Endodermal cell (in vitro differentiated cells): ENCODE results near the gene ELMO1. TPM values are rescaled to one million over a fixed set of nuclear protein-coding genes. Genes with fewer than 3 reads are reported as not detected.

Experiments used
- DNase-seq: peaks from one replicate; pipeline ENCODE4 v3.0.0-alpha.2; 2017
- H3K27ac ChIP-seq: 2 replicates; pipeline ENCODE4 v1.5.1; 2013; ENCODE audit warnings: mild to moderate bottlenecking, low read depth, low read length, moderate library complexity
- H3K27me3 ChIP-seq: 2 replicates; pipeline ENCODE4 v1.6.1; 2013; ENCODE audit warnings: mild to moderate bottlenecking, low read length, moderate library complexity; ENCODE audit not compliant: insufficient read depth, control insufficient read depth, poor library complexity, severe bottlenecking
- H3K36me3 ChIP-seq: 2 replicates; pipeline ENCODE4 v1.7.0; 2013; ENCODE audit warnings: mild to moderate bottlenecking, low read length, moderate library complexity; ENCODE audit not compliant: control insufficient read depth, insufficient read depth
- H3K4me1 ChIP-seq: one replicate; pipeline ENCODE4 v1.7.0; 2013; ENCODE audit warnings: low read length; ENCODE audit not compliant: control insufficient read depth, insufficient read depth
- H3K4me3 ChIP-seq: 2 replicates; pipeline ENCODE4 v1.5.1; 2013; ENCODE audit warnings: mild to moderate bottlenecking, low read length, moderate library complexity
- H3K9ac ChIP-seq: 2 replicates; pipeline ENCODE4 v1.6.1; 2013; ENCODE audit warnings: mild to moderate bottlenecking, low read length, moderate library complexity; ENCODE audit not compliant: poor library complexity, severe bottlenecking; ENCODE audit errors: extremely low read depth
- H3K9me3 ChIP-seq: 2 replicates; pipeline ENCODE4 v1.6.1; 2013; ENCODE audit warnings: mild to moderate bottlenecking, low read length, moderate library complexity; ENCODE audit not compliant: control insufficient read depth
- H3K27ac Mint-ChIP-seq: 2 replicates; pipeline ENCODE4 v1.8.0; 2020; ENCODE audit warnings: mixed read lengths
- H3K27me3 Mint-ChIP-seq: 2 replicates; pipeline ENCODE4 v1.8.0; 2021; ENCODE audit warnings: mild to moderate bottlenecking, mixed read lengths; ENCODE audit not compliant: insufficient read depth
- H3K36me3 Mint-ChIP-seq: 2 replicates; pipeline ENCODE4 v1.8.0; 2020; ENCODE audit warnings: low read depth, mixed read lengths
- H3K4me1 Mint-ChIP-seq: 2 replicates; pipeline ENCODE4 v1.8.0; 2020; ENCODE audit warnings: mixed read lengths
- H3K4me3 Mint-ChIP-seq: 2 replicates; pipeline ENCODE4 v1.8.0; 2020; ENCODE audit warnings: mild to moderate bottlenecking, moderate library complexity, mixed read lengths
- H3K9me3 Mint-ChIP-seq: 2 replicates; pipeline ENCODE4 v1.8.0; 2020; ENCODE audit warnings: mild to moderate bottlenecking, mixed read lengths
- WGBS, 2 experiments: methylation state at CpG; one replicate each; pipeline versions ENCODE4 v1.1.5 to v1.1.7; 2013; ENCODE audit warnings: missing lambda C conversion rate in 2 of 2, mixed read lengths in 1 of 2; ENCODE audit not compliant: insufficient coverage in 1 of 2, insufficient read length in 1 of 2; 5-methylcytosine and 5-hydroxymethylcytosine counted together
- total RNA-seq, 2 donors: library from RNA; stranded (reverse); fragmentation: NEBNext Ultra II Directional in 1 of 2; extraction: Animal tissue kit (Norgen Biotek cat#: 25700) in 1 of 2; gene quantifications; 2 replicates in 1 of 2; 3 replicates in 1 of 2; pipeline ENCODE4 v1.2.1, GENCODE V29; 2021
- TF ChIP-seq, protein P1 (sequence below): fragments of 200-600 bp; sonication (generic); conservative IDR thresholded peaks from 2 replicates; pipeline ENCODE4 v1.5.0; 2021; ENCODE audit warnings: antibody characterized with exemption, mild to moderate bottlenecking

ELMO1 gene
- total RNA-seq, 2 donors from 2014 or later: 120 to 131 TPM

DNA sequence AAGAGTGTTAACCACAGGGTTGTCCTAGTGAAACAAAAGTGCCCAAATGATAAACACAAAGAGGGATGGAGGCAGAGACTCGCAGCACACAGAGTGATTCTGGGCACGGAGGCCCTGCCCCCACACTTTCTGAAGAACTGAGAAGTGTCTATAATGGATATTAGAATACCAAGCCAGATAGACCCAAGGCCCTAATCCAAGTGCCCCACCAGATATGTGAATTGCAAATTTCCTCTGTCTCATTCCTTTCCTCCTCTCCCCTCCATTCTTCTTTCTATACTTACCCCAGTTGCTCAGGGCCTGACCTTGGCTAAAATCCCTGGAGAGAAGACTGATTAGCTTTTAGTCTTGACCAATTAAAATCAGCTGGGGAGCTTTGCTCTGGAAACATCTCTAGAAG is 617.6 kb downstream of the ELMO1 start:
- DNase-seq: no peak
- no peaks in the 10 kb centered on the region for H3K36me3 ChIP-seq
- H3K4me1 ChIP-seq: no peaks in the 10 kb centered on the region
- Mint-ChIP-seq H3K4me3 (no peak overlapping the region), H3K27me3 (peaks cover 1% of the 10 kb centered on the region), H3K4me1 (peaks cover 4% of the 10 kb centered on the region), H3K9me3 (peaks cover 2% of the 10 kb centered on the region), H3K36me3 (no peaks in the 10 kb centered on the region), H3K27ac (no peak overlapping the region)
- H3K27me3 ChIP-seq: no peaks in the 10 kb centered on the region
- TF ChIP-seq, protein P1, sequence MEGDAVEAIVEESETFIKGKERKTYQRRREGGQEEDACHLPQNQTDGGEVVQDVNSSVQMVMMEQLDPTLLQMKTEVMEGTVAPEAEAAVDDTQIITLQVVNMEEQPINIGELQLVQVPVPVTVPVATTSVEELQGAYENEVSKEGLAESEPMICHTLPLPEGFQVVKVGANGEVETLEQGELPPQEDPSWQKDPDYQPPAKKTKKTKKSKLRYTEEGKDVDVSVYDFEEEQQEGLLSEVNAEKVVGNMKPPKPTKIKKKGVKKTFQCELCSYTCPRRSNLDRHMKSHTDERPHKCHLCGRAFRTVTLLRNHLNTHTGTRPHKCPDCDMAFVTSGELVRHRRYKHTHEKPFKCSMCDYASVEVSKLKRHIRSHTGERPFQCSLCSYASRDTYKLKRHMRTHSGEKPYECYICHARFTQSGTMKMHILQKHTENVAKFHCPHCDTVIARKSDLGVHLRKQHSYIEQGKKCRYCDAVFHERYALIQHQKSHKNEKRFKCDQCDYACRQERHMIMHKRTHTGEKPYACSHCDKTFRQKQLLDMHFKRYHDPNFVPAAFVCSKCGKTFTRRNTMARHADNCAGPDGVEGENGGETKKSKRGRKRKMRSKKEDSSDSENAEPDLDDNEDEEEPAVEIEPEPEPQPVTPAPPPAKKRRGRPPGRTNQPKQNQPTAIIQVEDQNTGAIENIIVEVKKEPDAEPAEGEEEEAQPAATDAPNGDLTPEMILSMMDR: no peak
- no peak overlapping the region for H3K27ac ChIP-seq
- no peak overlapping the region for H3K4me3 ChIP-seq
- 83 to 91% methylated on average over 1 to 2 of the region's 2 CpGs for WGBS, 2 experiments
- H3K9me3 ChIP-seq: peaks cover 4% of the 10 kb centered on the region
- no peak overlapping the region for H3K9ac ChIP-seq

DNA sequence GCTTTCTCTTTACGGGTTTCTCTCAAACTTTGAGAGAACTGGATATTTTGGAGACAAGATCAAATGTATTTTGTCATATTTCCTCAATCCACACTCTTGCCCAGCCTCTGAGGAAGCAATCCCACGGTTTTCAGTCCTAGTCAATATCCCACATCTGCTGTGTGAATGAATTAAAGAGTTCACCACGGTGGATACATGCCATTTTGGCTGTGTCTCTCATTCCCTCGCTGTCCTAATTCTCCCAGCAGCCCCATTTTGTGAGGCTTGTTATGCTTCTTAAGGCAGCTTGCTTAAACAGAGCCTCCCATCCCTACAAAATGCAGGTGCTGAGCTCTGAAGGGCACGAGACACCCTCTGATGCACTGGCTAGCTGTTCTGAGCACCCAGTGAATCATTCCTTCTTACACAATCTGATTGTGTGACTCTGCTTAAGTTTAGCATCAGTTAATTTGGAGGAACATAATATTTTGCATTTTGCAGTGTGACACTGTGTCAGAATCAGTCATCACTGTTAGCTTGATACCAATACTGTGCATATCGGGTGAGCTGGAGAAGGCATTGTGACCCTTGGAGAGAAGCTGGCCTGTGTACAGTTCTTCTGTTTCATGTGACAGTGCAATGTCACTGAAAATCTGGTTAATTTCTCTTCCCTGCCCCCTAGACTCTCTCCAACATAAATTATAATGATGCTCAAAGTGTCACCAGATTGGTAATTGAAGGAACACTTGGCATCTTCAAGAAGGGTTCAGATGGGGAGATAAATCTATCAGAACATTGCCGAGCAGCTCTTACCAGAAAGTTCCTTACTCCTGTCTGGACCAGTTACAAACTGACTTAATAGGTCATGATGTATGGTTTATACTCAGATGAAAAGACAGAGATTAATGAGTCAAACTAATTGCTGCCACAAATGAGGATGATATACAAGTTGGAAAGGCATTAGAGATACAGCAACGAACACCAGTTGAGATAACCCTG is 620.6 kb downstream of the ELMO1 start:
- no peak for DNase-seq
- Mint-ChIP-seq H3K4me1 (peaks cover 4% of the 10 kb centered on the region), H3K36me3 (no peaks in the 10 kb centered on the region), H3K4me3 (no peak overlapping the region), H3K9me3 (no peaks in the 10 kb centered on the region), H3K27me3 (peaks cover 1% of the 10 kb centered on the region), H3K27ac (no peak overlapping the region)
- H3K27me3 ChIP-seq: no peaks in the 10 kb centered on the region
- H3K9ac ChIP-seq: no peak overlapping the region
- 86 to 98% methylated on average over 7 to 8 of the region's 8 CpGs for WGBS, 2 experiments
- TF ChIP-seq, protein P1: no peak
- no peaks in the 10 kb centered on the region for H3K36me3 ChIP-seq
- peaks cover 4% of the 10 kb centered on the region for H3K9me3 ChIP-seq
- H3K27ac ChIP-seq: no peak overlapping the region
- no peak overlapping the region for H3K4me3 ChIP-seq
- H3K4me1 ChIP-seq: no peaks in the 10 kb centered on the region

DNA sequence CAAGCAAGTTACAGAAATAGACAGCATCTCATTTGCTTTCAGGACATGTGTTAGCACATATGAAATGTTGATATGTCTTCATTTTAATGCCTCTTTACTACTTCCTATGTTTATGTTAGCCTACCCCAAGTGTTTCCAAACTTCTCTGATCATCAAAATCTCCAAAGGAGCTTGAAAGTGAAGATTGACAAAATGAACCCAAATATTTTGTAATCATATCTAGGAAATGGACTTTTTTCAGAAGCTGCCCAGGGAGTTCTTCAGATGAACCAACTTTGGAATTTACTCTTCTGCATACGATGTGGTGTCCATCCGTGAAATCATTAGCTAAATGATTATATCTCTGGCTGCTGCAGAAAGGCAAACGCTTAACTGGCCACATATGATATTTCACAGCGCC is 623.2 kb downstream of the ELMO1 start:
- no peak overlapping the region for H3K4me3 ChIP-seq
- Mint-ChIP-seq H3K27me3 (peaks cover 1% of the 10 kb centered on the region), H3K9me3 (no peaks in the 10 kb centered on the region), H3K4me1 (no peaks in the 10 kb centered on the region), H3K36me3 (no peaks in the 10 kb centered on the region), H3K27ac (no peak overlapping the region), H3K4me3 (no peak overlapping the region)
- no peak overlapping the region for H3K27ac ChIP-seq
- H3K27me3 ChIP-seq: no peaks in the 10 kb centered on the region
- no peaks in the 10 kb centered on the region for H3K36me3 ChIP-seq
- TF ChIP-seq, protein P1: no peak
- H3K9ac ChIP-seq: no peak overlapping the region
- H3K4me1 ChIP-seq: no peaks in the 10 kb centered on the region
- no peaks in the 10 kb centered on the region for H3K9me3 ChIP-seq
- 94 to 95% methylated on average over 3 to 4 of the region's 4 CpGs for WGBS, 2 experiments
- no peak for DNase-seq
